ENCODE data around the gene EHBP1. TPM values are rescaled to one million over a fixed set of nuclear protein-coding genes. Genes with fewer than 3 reads are reported as not detected.

Gene EHBP1
- total and polyA plus RNA-seq, 2 donors (not counting 3 experiments of a cell fraction or from before 2014, with no cell fraction given), result 8.4 to 34.8 TPM

DNA sequence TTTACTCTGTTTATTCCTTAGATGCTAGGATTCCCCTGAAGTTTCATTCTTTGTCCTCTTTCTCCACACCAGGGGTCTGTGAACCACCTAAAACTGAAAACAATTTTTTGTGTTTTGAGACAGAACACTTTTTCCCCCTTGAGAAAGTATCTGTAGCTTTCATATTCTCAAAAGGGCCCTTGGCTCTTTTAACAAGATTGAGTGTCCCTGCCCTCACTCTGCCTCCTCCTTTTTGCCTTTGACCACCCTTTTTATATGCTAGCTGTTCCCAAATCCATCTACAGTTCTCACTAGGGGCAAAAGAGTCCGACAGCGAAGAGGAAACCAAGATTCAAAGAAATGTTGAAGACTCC is 883 bp upstream of the EHBP1 start:
- TF ChIP-seq JUN (IDR thresholded peaks at IDR 0.05; ENCODE audit: borderline replicate concordance, insufficient read depth, insufficient read length, low read depth) (no peak), MAX (IDR thresholded peaks at IDR 0.05; ENCODE audit: insufficient read depth, insufficient read length) (no peak), EZH2 (IDR thresholded peaks at IDR 0.05; ENCODE audit: borderline replicate concordance, low read depth, low read length, severe bottlenecking) (no peak), MYC (IDR thresholded peaks at IDR 0.05; ENCODE audit: low read depth, low read length) (no peak), GATA2 (IDR thresholded peaks at IDR 0.05; ENCODE audit: insufficient read depth, insufficient read length, low read depth, low read length) (no peak), POLR2A (IDR thresholded peaks at IDR 0.05; ENCODE audit: low read depth, low read length) (no peak), FOS (IDR thresholded peaks at IDR 0.05; ENCODE audit: borderline replicate concordance, insufficient read depth, low read length) (no peak), POLR2AphosphoS5 (IDR thresholded peaks at IDR 0.05; ENCODE audit: insufficient read depth, low read depth, low read length) (no peak), CTCF (IDR thresholded peaks at IDR 0.05; ENCODE audit: extremely low read depth in 1 of 2, insufficient read depth in 1 of 2, low read depth in 1 of 2, low read length in 2 of 2) (no peak)
- H3K4me3 ChIP-seq (replicated peaks in 1 of 3; ENCODE audit: insufficient read depth in 1 of 3, low read depth in 1 of 3, low read length in 3 of 3), result peak overlapping the region; percentile 44 to 84 (median 70)
- FAIRE-seq (no peak), DNase-seq (ENCODE audit: low read depth, low spot score) (no peak)
- peak overlapping the region; percentile 94 for H3K4me2 ChIP-seq (ENCODE audit: insufficient read depth, low read length)
- no peaks in the 10 kb centered on the region for H3K9me1 ChIP-seq (replicated peaks; ENCODE audit: control insufficient read depth, extremely low read depth, insufficient read depth, low read length)
- dilution Hi-C loops (cut with MboI; ENCODE audit: extremely low pct_ligation_motif_present, low sequenced_read_pairs), result no loop called here
- H3K36me3 ChIP-seq (ENCODE audit: control insufficient read depth in 2 of 2, extremely low read depth in 1 of 2, insufficient read depth in 2 of 2, low read length in 2 of 2), result no peaks in the 10 kb centered on the region
- H3K79me2 ChIP-seq (ENCODE audit: control insufficient read depth, insufficient read depth, low read length), result peaks cover 24% of the 10 kb centered on the region
- no peaks in the 10 kb centered on the region for H3K9me3 ChIP-seq (replicated peaks; ENCODE audit: control insufficient read depth, insufficient read depth, low read length)
- peak overlapping the region; percentile 94 for H2AFZ ChIP-seq (ENCODE audit: low read depth, low read length)
- H3K4me1 ChIP-seq (ENCODE audit: control insufficient read depth, extremely low read depth, insufficient read depth, low read length), result peaks cover 17% of the 10 kb centered on the region
- POLR2A ChIA-PET, result interaction anchor here (0.6 to 1.0 kb wide), 3 partner anchors 40 to 226 kb away, joined by 3 to 8 read pairs (median 3); no protein-coding TSS in a partner anchor
- CTCF ChIA-PET, result interaction anchor here (1.6 to 3.2 kb wide), 3 partner anchors 70 to 248 kb away, joined by 4 to 17 read pairs (median 6); no protein-coding TSS in a partner anchor
- no peaks in the 10 kb centered on the region for H3K27me3 ChIP-seq (ENCODE audit: control insufficient read depth in 2 of 2, insufficient read depth in 2 of 2, low read length in 2 of 2)
- peak overlapping the region; percentile 48 for H3K9ac ChIP-seq (replicated peaks; ENCODE audit: extremely low read depth, insufficient read depth, low read length)
- no TSS peak for BruUV-seq (replicated peaks)
- no peak overlapping the region for H3K27ac ChIP-seq (ENCODE audit: insufficient read depth, low read depth, low read length)
- H4K20me1 ChIP-seq (replicated peaks; ENCODE audit: control insufficient read depth, extremely low read depth, insufficient read depth, low read length), result no peaks in the 10 kb centered on the region
- intact Hi-C loops (cut with micrococcal nuclease), result loop anchor here (1.0 to 10.0 kb wide), 8 partner anchors 71 to 800 kb away; partner anchors contain the start of genes COMMD1, OTX1 and TMEM17
